Measurements from ENCODE around the gene PLEKHG1. TPM values are rescaled to one million over a fixed set of nuclear protein-coding genes. Genes with fewer than 3 reads are reported as not detected.

PLEKHG1 gene
- total RNA-seq, 1 donor, result 12.5 TPM

DNA sequence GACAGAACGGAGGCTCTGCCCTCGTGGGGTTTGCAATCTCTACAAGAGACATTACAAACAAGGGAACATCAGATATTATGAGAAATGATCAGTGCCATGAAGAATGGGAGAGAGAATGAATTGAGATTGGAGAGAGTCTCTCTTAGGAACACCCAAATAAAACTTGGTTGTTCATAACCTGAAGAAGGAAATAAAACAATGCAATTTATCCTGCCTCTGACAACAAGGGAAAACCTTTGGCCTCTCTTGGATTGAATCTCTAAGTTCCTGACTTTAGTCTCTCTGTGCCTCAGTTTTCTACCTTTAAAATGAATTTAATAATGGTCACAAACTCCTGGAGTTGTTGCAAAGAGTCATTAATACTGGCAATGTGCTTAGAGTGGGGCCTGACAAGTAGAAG lies 21.1 kb downstream of the PLEKHG1 start:
- Histone ChIP-seq H3K4me1 (ENCODE audit: insufficient read depth, low read length) (peaks cover 39% of the 10 kb centered on the region), H3K9me3 (ENCODE audit: low read depth, low read length) (no peaks in the 10 kb centered on the region), H3K27me3 (ENCODE audit: insufficient read depth, low read length) (no peaks in the 10 kb centered on the region), H3K4me3 (ENCODE audit: low read length) (no peak overlapping the region)

DNA sequence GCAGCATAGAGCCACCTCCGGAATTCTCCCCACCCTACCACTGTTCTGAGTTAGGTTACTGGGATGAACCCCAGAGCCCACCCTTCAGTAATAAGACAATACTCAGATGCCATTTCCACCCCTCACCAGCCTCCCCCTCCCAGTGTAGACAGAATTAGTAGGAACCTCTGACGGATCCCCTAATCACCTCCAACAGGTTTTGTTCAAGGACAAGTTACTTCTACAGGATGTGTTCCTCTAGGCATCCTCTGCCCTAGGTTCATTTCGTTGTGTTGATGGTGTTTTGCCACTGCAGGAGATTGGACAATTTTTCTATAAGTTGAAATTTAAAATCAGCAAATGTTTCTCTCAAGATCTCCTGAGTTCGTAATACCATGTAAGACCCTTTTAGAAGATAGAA lies 22.8 kb downstream of the PLEKHG1 start:
- Histone ChIP-seq H3K27me3 (ENCODE audit: insufficient read depth, low read length) (no peaks in the 10 kb centered on the region), H3K4me3 (ENCODE audit: low read length) (no peak overlapping the region), H3K4me1 (ENCODE audit: insufficient read depth, low read length) (peaks cover 37% of the 10 kb centered on the region)

DNA sequence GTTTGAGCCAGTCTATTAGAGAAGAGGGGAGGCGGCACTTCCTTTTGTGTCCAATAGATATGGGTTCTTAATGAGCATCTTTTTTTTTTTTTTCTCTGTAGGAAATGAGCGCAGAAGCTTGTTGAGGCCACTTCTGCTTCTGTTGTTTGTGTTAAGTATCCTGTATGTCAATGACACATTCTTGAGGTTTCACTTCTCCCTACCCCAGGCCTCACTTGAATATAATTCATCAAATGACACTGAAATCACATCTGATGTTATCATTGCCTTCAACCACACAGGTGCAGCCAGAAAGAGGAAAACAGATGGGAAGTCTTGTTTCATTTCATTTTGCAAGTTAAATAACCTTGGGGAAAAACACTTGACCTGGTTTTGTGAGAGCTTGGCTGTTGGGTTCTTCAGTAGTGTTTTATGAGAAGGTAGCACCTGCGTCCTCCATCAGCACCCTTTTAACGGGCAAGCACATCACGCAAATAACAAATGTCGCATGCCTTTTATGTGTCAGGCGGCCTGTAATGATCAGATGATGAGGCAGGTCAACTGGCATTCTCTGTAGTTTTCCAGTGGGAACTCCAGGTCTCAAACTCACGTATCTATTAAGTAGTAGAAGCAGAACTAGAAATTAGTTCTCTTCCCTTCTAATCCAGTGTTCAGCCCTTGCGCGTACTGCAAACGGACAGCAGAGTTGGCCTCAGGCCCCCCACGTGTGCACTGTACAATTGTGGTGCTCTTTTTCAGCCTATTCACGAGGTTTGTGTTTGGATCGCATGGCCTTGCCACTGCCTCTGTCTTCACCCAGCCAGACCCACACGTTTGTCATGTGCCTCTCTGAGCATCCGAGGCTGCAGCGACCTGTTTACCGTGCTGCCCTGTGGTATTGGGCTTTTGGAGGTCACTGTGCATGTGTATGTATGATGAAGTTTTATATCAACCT lies 23.5 kb downstream of the PLEKHG1 start:
- Histone ChIP-seq H3K4me1 (ENCODE audit: insufficient read depth, low read length) (peaks cover 34% of the 10 kb centered on the region), H3K4me3 (ENCODE audit: low read length) (no peak overlapping the region), H3K27me3 (ENCODE audit: insufficient read depth, low read length) (no peaks in the 10 kb centered on the region), H3K9me3 (ENCODE audit: low read depth, low read length) (no peaks in the 10 kb centered on the region)

More for the DNA sequence above, 22.8 kb downstream of the PLEKHG1 start:
- no peaks in the 10 kb centered on the region for H3K9me3 ChIP-seq (ENCODE audit: low read depth, low read length)

DNA sequence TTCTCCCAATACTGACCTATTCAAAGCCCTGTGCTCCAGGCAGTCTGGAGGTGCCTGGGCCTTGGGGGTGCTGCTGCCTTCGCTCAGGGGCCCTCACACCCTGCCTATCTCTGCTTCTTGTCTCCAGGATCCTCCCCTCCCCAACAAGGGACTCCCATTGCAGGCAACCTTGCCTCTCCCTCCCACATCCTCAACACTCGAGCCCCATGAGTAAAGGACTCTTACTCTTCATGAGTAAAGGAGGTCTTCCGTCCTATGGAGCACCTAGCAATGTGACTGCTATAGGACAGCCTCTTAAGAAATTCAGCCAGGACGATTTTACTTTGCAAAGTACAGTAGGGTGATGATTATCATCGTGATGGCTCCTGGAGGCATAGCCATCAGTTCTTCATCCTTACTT lies 24.5 kb downstream of the PLEKHG1 start:
- Histone ChIP-seq H3K9me3 (ENCODE audit: low read depth, low read length) (no peaks in the 10 kb centered on the region), H3K27me3 (ENCODE audit: insufficient read depth, low read length) (no peaks in the 10 kb centered on the region), H3K4me1 (ENCODE audit: insufficient read depth, low read length) (peaks cover 34% of the 10 kb centered on the region), H3K4me3 (ENCODE audit: low read length) (no peak overlapping the region)

DNA sequence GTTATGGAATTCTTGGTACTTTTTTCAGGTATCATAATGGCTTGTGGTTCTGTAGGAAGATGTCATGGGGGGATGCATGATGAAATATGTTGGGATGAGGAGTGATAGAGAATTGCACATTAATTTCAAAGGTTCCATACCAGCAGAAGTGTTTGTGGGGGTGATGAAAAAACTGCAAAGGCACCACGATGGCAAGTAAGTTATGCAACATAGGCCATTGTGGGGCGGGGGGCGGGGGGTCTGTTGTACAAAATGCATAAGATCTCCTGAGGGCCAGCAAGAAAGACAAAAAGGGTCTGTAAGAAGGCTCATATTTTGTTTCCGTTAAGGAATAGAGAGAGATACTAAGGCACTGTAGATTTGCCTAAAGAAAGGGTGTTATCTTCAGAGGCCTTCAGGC lies 26.2 kb downstream of the PLEKHG1 start:
- Histone ChIP-seq H3K4me1 (ENCODE audit: insufficient read depth, low read length) (peaks cover 39% of the 10 kb centered on the region), H3K9me3 (ENCODE audit: low read depth, low read length) (no peaks in the 10 kb centered on the region), H3K27me3 (ENCODE audit: insufficient read depth, low read length) (no peaks in the 10 kb centered on the region), H3K4me3 (ENCODE audit: low read length) (no peak overlapping the region)

DNA sequence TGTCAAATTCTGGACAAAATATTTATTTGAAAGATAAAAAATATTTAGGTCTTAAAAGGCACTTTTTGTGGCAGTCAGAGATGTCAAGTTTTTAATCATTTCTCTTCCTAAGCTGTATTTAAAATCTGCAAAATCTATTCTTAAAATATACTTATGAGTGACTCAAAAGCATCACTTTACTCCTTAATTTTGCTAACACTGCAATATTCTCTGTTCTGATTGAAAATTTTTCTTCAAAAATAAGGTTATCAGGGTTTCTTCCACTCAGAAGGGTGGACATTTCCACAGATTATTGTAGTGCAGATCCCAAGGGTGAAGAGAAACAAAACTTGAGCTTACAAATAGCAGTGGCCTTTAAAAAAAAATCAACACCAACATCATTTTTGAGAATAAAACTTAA lies 27.5 kb downstream of the PLEKHG1 start:
- H3K27me3 ChIP-seq (ENCODE audit: insufficient read depth, low read length), result no peaks in the 10 kb centered on the region
- no peak overlapping the region for H3K4me3 ChIP-seq (ENCODE audit: low read length)
- H3K9me3 ChIP-seq (ENCODE audit: low read depth, low read length), result no peaks in the 10 kb centered on the region
- peaks cover 42% of the 10 kb centered on the region for H3K4me1 ChIP-seq (ENCODE audit: insufficient read depth, low read length)

DNA sequence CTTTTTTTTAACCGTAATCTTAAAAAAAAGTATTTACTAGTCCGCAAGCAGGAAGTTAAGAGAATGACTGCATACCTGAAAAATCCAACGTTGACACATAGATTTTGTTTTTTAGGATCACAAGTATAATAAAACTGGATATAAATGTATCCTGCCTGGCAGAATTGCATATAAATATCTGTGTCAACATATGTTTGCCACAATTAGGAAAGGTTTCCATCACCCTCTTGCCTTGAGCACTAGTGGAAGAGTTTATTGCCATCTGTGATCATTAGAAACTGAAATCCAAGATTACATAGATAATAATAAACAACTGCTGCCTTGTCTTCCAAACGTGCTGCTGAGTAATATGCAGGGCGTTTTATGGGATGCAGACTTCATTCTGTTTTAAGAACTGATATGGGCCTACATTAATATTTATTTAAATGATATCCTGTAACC lies 27.9 kb downstream of the PLEKHG1 start:
- Histone ChIP-seq H3K4me3 (ENCODE audit: low read length) (no peak overlapping the region), H3K4me1 (ENCODE audit: insufficient read depth, low read length) (peaks cover 42% of the 10 kb centered on the region), H3K27me3 (ENCODE audit: insufficient read depth, low read length) (no peaks in the 10 kb centered on the region), H3K9me3 (ENCODE audit: low read depth, low read length) (no peaks in the 10 kb centered on the region)

DNA sequence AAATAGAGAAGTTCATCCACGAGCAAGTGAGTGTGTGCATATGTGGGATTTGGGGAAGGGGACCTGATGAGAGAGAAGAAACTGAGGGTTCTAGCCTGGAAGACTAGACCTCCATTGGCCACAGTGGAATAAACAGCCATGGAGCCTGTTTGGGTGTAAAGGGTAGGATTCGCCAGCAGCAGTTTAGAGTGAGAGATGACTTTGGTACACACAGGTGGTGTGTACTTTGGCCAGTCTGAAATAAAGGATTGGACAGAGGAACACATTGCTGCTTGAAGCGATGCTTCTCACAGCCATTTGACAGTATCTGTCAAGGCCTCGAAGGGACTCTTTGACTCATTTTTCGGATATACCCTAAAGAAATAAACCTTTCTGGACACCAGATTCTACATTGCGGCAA lies 29.2 kb downstream of the PLEKHG1 start:
- Histone ChIP-seq H3K27me3 (ENCODE audit: insufficient read depth, low read length) (no peaks in the 10 kb centered on the region), H3K4me3 (ENCODE audit: low read length) (no peak overlapping the region), H3K4me1 (ENCODE audit: insufficient read depth, low read length) (peaks cover 40% of the 10 kb centered on the region)

DNA sequence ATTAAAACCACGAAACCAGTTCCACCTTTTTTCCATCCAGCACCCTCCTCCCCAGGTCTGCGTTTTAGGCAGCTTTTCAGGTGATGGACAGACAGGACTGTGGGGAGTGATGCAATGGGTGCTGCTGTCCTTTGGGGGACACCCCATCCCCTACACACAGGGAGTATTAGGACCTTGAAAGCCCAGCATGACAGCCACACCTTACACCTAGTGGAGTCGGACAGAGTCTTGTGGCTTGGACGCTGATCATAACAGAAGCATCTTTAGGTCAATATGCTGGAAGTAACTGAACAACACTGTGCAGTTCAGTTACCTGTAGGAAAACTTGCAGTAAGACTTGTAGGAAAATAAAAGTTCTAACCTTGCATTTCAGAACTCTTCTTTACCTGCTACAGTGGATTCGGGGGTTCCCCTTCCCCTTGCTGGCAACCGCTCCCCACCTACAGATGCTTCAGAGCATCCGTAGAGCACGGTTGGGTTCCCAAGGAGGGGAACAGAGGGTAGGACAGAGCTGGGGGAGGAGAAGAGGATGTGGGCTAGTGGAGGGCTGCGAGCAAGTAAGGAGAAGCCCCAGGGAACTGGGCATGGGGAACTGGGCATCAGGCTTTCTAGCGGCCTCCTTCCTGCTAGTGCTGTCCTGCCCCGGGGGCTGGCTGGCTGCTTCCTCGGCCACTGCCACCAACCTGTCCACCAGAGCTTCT lies 31.7 kb downstream of the PLEKHG1 start:
- peaks cover 33% of the 10 kb centered on the region for H3K4me1 ChIP-seq (ENCODE audit: insufficient read depth, low read length)
- no peaks in the 10 kb centered on the region for H3K9me3 ChIP-seq (ENCODE audit: low read depth, low read length)
- no peak overlapping the region for H3K4me3 ChIP-seq (ENCODE audit: low read length)
- H3K27me3 ChIP-seq (ENCODE audit: insufficient read depth, low read length), result no peaks in the 10 kb centered on the region

More for the DNA sequence above, 29.2 kb downstream of the PLEKHG1 start:
- no peaks in the 10 kb centered on the region for H3K9me3 ChIP-seq (ENCODE audit: low read depth, low read length)

DNA sequence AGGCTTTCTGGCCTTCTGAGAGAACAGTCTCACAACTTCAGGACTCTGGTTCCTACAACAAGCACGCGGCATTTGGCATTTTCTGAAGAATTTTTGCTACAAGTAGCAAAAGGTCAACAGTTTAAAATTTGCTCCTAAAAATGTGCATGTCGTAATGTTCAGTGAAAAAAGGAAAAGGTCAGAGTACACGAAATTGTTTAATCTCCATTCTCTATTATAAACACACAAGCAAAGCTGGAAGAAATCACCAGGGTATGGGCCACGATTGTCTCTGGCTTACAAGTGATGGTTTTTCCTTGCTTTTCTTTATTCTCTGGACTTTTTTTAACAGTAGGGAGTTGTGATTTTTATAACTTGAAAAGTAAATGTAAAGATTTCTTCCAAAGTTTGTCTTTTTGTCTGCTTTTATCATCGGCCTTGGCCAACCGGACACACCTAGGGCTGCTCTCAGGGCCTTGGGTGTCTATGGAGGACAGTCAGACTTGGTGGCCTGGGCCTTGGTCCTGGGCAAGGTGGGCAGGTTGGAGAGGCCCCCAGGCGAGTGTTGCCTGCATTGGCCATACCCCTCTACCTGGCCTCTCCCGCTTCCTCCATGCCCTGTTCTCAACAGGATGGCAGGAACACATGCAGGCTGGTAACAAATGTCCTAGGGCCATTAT lies 32.4 kb downstream of the PLEKHG1 start:
- Histone ChIP-seq H3K9me3 (ENCODE audit: low read depth, low read length) (no peaks in the 10 kb centered on the region), H3K4me3 (ENCODE audit: low read length) (no peak overlapping the region), H3K4me1 (ENCODE audit: insufficient read depth, low read length) (peaks cover 33% of the 10 kb centered on the region), H3K27me3 (ENCODE audit: insufficient read depth, low read length) (no peaks in the 10 kb centered on the region)

DNA sequence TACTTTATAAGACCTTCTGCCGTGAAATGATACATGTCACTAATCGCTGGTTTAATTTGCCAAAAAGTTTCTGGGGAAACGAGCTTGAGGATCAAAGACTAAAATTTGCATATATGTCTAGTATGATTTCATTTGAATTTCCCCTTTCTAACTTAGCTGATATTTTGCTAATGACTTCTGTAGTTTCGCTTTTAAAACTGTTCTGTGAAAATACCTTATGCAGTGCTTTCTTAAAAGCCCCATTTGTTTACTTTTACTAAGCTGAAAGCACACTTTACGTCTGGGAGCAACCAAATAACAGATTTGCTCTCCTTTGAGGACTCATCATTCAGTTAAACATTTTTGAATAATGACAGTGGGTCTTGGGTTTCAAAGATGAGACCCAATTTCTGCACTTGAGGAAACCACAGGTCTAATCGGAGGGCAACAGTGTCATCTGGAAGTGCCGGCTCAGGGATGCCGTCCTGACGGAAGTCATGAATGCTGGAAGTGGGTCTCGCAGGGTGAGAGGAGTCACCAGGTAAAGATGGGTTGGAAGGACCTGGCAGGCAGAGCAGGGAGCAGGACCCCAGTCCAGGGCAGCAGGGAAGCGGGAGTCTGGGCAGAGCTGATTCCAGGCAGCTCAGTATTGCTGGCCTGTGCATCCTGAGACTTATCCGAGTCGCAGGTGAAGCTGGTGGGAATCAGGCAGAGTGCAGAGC lies 33.2 kb downstream of the PLEKHG1 start:
- Histone ChIP-seq H3K4me3 (ENCODE audit: low read length) (peak overlapping the region; percentile 43), H3K27me3 (ENCODE audit: insufficient read depth, low read length) (no peaks in the 10 kb centered on the region), H3K9me3 (ENCODE audit: low read depth, low read length) (no peaks in the 10 kb centered on the region), H3K4me1 (ENCODE audit: insufficient read depth, low read length) (peaks cover 33% of the 10 kb centered on the region)

DNA sequence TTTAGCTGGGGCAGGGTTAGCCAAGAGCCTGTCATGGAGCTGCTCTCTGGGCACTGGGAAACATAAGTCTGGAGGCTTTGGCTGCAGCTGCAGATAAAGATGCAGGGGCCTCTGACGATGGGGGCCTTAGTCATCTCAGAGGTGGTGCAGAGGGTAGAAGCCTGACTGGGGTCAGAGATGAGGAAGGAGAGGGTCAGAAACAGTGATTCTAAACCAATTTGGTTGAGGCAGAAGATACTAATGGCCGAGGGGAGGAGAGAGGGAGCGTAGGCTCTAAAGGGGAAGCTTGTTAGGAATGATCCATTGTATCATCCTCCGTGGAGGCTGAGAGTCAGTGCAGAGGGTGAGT lies 33.8 kb downstream of the PLEKHG1 start:
- peak overlapping the region; percentile 43 for H3K4me3 ChIP-seq (ENCODE audit: low read length)
- H3K9me3 ChIP-seq (ENCODE audit: low read depth, low read length), result no peaks in the 10 kb centered on the region
- no peaks in the 10 kb centered on the region for H3K27me3 ChIP-seq (ENCODE audit: insufficient read depth, low read length)
- H3K4me1 ChIP-seq (ENCODE audit: insufficient read depth, low read length), result peaks cover 33% of the 10 kb centered on the region

DNA sequence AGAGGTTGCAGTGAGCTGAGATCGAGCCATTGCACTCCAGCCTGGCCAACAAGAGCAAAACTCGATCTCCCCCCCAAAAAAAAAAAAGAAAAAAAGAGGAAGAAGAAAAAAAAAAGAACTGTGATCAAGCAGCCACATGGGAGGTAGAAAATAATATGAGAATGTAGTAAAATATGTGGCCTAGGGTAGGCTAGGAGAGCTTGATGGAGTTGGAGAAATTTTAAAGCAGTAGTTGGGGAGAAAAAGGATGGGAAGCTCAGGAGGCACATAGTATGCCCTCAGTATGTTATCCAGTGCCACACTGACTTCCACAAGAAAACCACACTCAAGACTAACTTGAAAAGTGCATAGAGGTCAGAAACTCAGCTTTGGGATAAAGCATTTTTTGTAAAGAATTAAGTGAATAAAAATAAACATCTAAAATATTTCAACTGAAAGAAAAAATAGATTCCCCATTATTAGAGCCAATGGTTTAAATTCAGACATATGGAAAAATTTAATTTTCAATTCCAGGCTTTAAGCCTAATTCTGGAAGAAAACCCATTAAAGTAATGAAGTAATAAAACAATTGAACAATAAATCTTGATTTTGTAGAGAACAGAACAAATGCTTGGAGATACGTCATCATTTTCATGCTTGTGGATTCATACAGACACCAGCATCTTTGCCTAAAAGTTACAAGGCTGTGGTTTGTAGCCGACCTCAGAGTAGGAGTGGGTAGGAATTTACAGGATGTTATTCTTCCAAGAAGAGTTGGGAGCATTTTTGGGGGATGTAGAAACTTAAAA lies 34.7 kb downstream of the PLEKHG1 start:
- Histone ChIP-seq H3K9me3 (ENCODE audit: low read depth, low read length) (no peaks in the 10 kb centered on the region), H3K27me3 (ENCODE audit: insufficient read depth, low read length) (no peaks in the 10 kb centered on the region), H3K4me1 (ENCODE audit: insufficient read depth, low read length) (peaks cover 33% of the 10 kb centered on the region), H3K4me3 (ENCODE audit: low read length) (no peak overlapping the region)

DNA sequence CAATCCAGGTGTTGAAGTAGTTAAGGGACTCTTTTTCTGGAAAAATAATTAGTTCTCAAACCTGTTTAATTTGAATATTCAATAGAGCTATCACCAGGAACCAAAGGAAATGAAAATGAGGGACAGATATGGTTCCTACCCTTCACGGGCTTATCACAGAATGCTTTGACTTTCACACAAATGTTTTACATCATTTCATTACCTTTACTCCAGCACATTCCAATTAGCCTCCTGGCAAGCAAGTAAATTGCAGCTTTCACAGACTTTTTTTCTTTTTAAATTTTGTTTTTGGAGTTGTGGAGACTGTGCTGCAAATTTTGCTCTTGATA lies 35.2 kb downstream of the PLEKHG1 start:
- no peak overlapping the region for H3K4me3 ChIP-seq (ENCODE audit: low read length)

More for the DNA sequence above, 35.2 kb downstream of the PLEKHG1 start:
- H3K9me3 ChIP-seq (ENCODE audit: low read depth, low read length), result no peaks in the 10 kb centered on the region
- peaks cover 38% of the 10 kb centered on the region for H3K4me1 ChIP-seq (ENCODE audit: insufficient read depth, low read length)
- H3K27me3 ChIP-seq (ENCODE audit: insufficient read depth, low read length), result no peaks in the 10 kb centered on the region

Measured in mononuclear cell (primary cell).